Pulmonary artery endothelial cell (primary cell): ENCODE results near the gene XRCC4. TPM values are rescaled to one million over a fixed set of nuclear protein-coding genes. Genes with fewer than 3 reads are reported as not detected.
"Not testable (repeated sequence)": the region's sequence is repeated elsewhere in the genome, so short reads cannot be mapped to it uniquely, and the experiment has no call there.

Source experiments
- DNase-seq: peaks from one replicate; pipeline ENCODE4 v3.0.0-alpha.2; 2011; ENCODE audit warnings: low read depth, low spot score
- total RNA-seq: library from RNA; depleted of rRNA; stranded (reverse); fragments of >200 nt; gene quantifications from 2 replicates; pipeline ENCODE4 v1.2.3, GENCODE V29; 2014

XRCC4 gene
- total RNA-seq, 1 donor from 2014 or later: 8.8 TPM

DNA sequence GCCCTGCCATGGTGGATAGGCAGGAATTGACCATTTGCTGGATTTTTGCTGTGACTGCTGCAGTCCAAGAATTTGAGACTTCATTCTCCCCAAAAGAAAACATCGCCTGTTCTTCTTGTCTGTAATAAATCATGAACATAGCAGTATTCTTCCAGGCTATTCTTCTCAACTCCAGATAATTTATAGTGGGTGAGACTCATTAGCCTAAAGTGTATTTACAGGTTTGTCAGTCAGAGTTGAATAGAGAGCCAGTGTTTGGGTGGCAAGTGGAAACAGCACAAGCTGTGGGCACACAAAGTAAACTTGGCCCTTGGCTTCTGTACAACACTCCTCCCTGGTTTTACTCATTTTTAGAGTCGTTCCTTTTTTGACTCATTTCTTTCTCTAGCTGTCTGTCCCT lies 266.0 kb downstream of the XRCC4 start:
- DNase-seq: no peak

DNA sequence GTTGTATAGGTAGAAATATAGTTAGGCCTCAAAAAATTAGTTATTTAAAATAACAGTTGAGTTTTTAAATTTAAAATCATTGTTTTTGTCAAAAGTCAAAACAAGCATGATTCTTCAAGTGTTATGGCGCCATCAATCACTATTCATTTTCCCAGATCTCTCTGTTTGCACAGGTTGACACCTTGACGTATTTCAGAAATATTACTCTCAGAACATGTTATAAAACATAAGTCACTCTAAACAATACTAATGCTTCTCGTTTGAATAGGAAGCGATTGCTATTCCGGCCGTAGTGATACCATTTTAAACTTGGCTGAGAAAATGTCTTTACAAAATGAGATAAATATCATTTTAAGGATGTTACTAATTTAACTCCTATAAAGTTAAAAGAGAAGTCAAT lies 268.1 kb downstream of the XRCC4 start:
- DNase-seq: no peak

DNA sequence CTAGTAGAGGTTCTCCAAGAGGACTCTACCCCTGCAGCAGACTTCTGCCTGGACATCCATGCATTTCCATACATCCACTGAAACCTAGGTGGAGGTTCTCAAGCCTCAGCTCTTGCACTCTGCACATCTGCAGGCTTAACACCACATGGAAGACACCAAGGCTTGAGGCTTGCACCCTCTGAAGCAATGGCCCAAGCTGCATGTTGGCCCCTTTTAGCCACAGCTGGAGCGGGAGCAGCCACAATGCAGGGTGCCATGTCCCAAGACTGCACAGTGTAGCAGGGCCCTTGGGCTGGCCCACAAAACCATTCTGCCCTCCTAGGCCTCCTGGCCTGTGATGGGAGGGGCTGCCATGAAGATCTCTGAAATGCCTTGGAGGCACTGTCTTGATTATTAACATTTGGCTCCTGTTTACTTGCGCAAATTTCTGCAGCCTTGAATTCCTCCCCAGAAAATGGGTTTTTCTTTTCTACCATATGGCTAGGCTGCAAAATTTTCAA lies 271.0 kb downstream of the XRCC4 start:
- DNase-seq: no peak

DNA sequence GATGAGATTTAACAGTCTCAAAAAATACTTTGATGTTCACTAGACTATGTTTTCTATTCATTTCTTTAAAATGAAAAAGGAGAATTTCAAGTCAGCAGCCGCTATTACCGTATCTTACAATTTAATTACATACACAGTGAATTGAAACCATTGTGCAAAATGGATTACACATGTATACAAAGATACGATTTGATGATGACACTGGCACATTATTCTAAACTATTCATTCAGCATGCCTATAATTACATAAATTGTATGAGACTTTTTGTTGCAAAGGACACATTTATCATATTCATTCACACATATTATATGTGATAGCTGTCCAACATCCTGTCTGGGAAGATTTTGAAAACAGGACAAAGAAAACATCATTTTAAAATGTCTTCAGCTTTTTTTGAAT lies 275.9 kb downstream of the XRCC4 start:
- DNase-seq: no peak

DNA sequence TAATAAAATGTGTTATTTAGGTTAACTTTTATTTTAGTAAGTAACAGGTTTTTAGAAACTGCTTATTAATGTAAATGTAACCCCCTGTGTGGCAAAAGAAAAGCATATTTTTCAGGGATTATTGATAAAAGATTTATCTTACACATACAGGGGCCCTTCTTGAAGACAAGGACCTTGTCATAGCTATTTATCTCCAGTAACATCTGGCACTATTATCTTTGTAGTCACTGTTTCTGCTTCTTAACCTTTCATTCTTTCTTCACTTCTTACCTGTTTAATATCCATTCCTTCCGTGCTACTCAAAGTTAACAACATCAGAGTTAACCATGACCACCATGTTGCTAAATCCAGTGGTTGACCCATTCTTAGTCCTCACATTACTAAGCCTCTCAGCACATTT lies 276.4 kb downstream of the XRCC4 start:
- no peak for DNase-seq

DNA sequence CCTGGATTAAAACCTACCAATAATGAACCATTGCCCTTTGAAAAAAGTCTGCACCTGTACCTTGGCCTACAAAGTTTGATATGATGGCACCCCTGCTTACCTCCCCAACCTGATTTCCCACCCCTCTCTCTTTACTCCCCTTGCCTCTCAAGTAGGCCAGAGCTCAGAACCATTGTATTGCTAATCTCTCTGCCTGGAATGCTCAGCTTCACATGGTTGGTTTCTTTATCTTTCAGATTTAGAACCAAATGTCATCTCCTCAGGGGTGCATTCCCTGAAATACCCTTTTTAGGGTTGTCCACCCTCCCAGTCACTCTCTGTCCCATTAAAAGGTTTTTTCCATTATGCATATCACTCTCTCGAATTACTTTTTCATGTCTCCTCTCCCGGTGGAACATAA lies 277.6 kb downstream of the XRCC4 start:
- no peak for DNase-seq

DNA sequence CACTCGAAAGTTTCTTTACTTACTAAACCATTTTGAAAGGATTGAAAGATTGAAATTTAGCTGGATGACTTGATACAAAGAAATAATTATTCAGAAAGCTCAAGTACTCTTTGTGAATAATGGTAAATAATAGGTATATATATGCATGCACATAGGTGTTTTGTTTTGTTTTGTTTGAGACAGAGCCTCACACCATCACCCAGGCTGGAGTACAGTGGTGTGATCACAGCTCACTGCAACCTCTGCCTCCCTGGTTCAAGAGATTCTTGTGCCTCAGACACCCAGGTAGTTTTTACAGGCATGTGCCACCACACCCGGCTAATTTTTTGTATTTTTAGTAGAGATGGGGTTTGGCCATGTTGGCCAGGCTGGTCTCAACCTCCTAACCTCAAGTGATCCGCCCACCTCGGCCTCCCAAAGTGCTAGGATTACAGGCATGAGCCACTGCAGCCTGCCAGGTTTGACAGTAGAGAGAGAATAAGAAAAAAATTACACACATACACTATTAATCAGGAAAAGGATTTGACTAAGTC lies 278.2 kb downstream of the XRCC4 start:
- not testable (repeated sequence) for DNase-seq

DNA sequence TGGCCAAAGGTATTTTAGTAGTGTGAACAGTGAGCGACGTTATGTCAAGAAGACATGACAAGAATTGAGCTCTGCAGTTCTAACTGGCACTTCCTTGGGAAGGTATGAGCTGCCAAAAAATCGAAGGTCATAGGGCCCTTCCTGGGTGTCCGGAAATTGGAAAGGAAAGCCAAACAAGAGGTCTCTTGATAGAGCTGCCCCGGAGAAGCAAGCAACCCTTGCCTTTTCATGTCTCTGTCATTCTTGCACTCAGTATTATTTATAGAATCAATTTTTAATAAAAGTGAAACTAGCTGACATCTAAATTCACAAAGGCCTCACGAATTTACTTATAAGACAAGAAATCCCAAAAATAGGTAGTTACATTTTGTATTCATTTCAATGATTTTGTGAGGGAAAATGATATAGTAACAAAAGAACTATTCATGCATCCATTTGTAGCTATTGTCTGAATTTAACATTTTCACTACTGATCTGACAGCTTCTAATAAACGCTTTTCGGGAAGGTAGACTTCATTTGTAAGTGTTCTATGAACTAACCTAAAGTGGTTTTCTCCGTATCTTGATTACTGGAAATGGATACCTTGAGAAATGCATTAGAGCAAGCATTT lies 280.4 kb downstream of the XRCC4 start:
- no peak for DNase-seq

DNA sequence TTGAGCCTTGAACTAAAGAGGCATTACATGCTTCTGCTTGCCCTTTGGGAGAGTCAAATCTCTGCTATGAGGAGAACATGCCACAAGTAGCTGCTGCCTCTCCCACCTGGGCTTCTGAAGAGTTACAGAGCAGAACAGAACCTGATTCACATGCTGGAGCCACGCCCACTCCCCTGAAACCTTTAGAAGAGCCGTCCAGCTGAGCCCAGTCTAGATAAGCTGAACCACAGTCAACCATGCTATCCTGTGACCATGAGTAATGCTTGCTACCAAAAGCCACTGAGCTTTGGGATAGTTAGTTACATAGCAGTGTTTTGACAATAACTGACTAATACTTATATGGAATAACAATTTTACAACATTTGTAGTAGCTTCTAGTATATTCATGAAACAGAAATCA lies 283.2 kb downstream of the XRCC4 start:
- DNase-seq: no peak

DNA sequence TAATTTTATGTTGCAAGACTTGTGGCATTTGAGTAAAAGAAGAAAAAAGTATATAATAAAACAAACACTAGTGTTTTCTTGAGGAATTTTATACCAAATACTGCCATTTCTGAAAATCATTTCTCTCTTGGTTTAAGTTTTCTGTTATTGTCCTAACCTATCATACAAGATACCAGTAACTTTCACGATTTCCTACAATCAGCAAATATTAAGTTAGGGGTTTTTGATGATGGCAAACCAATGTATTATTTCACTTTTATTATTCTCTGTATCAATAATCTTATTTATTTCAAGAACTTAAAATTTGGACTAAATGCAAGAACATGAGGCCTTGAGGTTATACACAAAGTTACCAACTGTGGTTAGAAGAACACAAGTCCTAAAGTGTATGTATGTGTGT lies 285.2 kb downstream of the XRCC4 start:
- no peak for DNase-seq

DNA sequence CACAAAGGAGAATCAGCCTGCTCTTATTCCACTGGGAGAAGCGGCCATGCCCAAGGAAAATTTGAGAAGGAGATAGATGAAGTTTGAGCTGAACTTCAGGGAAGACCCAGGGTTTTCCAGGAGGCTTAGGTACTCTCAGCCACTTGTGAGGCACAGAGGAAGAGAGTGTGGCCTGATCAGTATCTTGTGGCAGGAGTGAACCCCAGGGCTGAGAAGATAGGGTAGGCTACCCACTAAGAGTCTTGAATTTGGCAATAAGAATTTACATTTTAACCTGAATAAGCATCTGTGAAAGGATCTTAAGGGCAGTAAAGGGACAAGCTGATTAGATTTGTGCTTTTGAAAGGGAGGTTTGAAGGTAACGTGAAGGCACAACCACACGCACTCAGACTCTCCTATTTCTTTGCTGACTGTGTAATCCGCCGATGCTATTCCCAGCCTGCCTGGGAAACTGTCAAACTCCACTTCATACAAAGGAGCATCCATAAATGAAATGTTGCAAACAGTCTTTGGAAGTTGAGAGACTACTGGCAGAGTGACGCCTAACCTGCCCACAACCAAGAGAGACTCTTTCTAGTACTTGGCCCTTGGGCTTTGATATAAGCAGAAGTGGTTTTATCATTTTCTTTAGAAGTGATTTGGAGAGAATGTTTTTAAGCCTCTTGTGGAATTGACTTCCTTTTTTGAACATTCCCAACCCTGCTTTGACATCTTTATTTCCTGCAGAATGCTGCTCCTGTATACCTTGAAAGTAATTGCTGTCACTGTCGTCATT lies 286.0 kb downstream of the XRCC4 start:
- DNase-seq: no peak

DNA sequence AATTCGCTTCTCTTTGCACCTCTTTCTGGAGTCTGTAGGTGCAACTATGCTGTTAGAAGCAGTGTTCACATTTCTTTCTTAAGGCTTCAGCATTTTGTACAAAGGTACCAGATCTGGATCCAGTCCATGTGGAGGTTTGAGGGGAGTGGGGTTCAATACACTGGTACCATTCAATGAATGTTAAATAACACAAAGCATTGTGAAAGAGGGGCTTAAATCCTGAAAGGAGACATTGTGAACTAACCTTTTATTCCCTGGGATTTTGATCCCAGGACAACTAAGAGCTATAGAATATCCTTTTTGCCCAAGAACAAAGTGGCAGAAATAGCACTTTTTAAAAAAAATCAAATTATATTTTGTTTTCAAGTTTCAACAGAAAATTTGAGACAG lies 286.5 kb downstream of the XRCC4 start:
- DNase-seq: no peak

DNA sequence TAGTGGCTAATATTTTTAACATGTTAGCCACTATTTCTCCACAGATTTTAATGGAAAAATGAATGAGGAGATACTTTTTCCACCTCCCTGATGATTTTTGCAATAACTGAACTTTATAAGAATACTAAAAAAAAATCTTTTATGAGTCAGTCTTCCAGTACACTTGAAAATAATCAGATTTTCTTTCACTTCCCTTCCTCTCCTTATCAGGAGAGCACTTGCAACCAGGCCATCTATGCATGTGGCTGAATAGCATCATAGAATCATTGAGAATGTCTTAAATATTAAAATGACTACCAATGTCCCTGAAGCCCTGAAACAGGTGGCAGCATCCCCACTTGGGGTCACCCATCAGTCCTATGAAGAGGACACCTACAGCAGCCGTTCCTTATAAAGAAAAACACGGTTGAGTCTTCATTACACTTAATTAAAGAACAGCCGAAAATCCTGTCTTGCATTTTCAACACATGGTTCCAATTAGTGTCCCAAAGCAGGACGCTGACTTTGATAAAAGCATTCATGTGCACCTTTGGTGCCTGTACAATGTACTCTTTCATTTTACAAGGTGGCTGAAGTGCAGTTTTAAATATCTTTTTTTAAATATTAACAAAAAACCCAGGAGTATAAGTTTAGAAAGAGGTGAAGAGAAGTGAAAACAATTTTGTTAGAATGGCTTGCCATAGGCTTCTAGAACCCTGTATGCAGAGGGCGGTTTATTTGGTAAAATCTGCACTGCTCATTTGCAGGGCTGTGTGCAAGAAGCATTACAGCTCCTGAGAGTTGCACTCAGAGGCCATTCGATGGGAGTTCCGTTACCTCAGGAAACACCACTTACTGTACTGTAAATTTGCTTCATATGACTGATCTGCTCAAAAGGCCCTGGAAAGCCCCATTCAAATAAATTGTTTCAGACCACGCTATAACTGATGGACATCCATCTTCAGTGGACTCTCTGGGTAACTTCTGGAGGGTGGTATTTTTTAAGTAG lies 287.3 kb downstream of the XRCC4 start:
- no peak for DNase-seq

DNA sequence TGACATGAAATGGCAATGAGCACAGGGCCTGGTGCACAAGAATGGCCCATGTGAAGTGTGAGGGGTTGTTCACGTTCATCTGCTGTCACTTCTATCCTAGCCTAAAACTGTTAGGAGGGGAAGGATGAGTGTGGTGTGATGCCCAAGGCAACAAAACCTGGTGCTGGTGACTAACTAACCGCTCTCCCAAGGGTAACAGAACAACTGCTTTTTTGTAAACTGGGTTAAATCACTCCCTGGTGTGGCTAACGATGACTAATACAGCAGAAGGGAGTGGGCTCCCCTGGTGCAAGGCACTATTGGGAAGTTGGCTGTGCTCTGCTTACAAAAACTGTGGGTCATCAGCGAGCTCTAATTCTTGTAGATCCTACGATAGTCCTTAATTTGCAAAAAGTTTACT lies 291.0 kb downstream of the XRCC4 start:
- no peak for DNase-seq

DNA sequence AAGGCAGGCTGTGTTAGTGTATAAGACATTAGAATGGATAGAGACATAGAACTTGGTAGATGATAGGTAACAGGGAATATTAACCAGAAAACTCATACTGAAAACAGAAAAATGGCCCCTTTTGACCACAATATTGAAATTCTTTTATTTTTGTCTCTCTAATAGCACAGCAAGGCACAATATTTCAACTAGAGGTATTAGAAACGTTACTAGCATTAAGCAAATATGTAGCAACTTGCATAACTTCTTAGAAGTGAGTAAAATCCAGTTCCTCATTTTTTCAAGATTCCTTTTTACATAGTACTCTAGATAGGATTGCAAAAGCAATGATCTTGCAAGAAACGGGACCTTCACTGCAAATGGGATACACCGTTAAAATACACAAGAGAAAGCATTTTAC lies 291.5 kb downstream of the XRCC4 start:
- DNase-seq: no peak

DNA sequence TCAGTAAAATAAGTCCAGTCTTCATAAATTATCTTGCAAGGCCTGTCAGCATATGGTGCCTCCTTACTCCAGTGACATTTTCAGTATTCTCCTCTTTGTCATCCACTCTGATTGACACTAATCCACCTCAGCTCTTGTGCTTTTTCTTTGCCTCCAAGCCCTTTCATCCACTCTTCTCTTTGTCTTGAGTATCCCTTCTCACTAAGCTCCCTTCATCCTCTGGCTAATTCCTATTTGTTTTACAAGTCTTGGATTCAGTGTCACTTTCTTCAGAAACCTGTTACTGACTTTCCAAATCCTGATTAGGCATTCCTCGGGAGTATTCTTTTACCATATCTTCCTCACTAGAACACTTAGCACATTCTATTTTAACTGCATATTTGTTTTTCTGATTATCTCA lies 293.6 kb downstream of the XRCC4 start:
- no peak for DNase-seq

DNA sequence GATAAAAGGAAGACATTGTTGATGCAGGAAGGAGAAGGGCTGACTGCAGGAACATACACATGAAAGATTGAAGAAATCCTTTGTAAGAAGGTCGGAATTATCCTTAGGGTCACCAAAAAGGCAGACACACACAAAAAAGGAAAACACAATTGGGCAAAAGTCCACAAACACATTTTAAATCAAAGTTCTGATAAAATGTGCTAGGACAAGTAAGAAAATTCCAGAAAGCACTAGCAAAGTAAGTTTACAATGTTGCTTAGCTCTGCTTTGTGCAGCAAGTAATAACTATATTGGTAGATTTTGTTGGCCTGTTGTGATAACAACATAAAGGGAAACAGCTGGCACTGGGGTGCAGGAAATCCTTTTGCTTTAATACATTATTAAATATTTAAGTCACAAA lies 294.4 kb downstream of the XRCC4 start:
- no peak for DNase-seq

DNA sequence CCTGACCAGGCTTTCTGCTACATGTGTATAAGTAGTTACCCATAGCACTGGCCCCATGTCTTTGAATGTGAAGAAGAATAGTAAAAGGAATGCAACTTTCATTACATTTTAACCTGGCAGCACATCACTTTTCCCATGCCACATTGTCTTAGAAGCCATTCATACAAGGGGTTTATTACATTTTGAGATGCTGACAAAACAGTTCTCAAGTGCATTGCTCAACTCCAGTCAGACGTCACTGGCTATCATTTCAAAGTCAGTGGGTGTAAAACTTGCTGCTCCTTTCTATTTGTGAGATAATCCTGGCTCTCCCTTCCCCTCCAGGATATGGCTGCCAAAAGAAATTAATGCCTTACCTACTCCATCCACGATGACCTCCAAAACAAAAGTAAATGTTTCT lies 297.2 kb downstream of the XRCC4 start:
- no peak for DNase-seq

DNA sequence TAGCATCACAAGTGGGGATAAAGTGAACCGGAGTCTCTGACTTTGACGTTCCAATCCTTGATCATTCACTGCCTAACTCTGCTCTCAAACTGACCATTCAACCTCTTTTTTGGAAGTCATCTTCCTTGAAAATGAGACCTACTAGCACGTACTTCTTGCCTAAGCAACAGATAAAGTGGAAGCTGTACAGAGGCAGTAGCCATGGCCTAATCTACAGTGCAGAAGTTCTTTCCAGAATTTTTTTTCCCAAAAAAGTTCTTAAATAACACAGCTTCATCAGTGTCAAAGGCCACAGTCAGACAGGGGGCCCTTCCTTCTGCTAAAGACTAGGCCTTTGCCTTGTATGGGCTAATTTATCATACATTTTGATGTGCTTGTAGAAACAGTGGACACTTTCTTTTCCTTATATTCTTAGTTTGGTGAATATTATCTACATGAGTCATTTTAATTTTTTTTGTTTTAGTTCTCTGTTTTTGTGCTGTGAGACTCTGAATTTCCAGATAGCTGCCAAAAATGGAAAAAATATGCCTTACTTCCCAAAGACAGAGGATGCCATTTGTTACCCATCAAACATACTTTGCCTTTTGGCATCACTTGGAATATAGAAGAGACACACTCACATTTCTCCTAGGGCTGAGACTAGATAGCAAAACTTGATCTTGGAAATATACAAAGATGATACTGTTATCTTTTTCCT lies 297.9 kb downstream of the XRCC4 start:
- no peak for DNase-seq

DNA sequence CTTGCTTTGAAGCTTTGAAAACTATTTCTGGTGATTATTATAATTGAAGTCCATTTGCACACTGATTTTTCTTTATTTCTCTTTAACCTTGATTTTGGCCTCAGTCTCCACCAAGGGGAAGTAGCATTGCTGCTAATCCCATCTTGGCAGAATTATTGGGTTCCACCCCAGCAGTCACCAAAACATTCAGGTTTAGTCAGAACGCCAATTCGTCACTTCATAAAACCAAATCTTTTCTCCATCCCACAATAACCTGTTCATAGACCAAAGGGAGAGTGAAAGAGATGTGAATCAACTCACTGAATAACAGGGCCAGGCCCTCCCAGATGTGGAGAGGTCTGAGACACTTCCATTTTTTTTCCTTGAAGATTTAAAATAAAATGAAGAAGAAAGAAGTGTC lies 299.1 kb downstream of the XRCC4 start:
- no peak for DNase-seq
